T47D (cell line): ENCODE results near the gene SS18L1.
A peak's percentile ranks its signal among the peaks of the same experiment; 100 is the strongest.

Source experiments
- DNase-seq, 2 experiments: peaks; one replicate each; pipeline versions ENCODE4 v3.0.0 to v3.0.0-alpha.2; 2011 to 2012; ENCODE audit warnings: low read depth in 1 of 2, low spot score in 1 of 2
- JUND ChIP-seq: IDR thresholded peaks from 2 replicates; pipeline ENCODE4 v1.6.1; 2012; ENCODE audit warnings: low read depth
- in situ Hi-C: cut with HindIII; loops from 2 replicates; pipeline ENCODE4 v1.10.0; 2016; ENCODE audit warnings: low sequenced_read_pairs, low pct_unique_long_range_greater_than_20kb

SS18L1 gene

DNA sequence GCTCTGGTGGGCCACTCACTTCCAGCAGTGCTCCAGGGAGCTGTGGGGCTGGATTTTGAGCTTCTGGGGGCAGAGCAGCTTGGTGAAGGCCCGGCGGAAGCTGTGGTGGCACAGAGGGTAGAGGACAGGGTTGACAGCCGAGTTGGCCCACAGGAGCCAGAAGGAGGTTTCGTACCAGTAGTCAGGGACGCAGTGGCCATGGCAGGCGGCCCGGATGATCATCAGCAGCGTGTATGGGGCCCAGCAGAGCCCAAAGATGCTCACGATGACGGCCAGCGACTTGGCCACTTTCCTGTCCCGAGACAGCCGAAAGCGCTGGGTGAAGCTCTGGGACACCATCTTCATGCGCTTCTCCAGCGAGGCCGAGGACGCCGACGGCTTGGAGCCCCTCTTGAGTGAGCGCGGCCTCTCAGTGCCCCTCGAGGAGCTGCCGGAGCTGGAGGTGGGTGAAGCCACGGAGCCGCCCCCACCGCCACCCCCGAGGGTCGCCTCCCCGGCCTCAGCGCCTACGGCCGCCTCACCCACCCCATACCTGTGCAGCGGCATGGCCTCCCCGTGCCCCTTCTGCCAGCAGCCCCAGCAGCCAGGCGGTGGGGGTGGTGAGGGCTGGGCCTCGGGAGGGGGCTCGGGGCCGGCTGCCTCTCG, 72.5 kb downstream of the SS18L1 start:
- TF ChIP-seq JUND: no peak
- in situ Hi-C loops: no loop called here
- DNase-seq: no peak

DNA sequence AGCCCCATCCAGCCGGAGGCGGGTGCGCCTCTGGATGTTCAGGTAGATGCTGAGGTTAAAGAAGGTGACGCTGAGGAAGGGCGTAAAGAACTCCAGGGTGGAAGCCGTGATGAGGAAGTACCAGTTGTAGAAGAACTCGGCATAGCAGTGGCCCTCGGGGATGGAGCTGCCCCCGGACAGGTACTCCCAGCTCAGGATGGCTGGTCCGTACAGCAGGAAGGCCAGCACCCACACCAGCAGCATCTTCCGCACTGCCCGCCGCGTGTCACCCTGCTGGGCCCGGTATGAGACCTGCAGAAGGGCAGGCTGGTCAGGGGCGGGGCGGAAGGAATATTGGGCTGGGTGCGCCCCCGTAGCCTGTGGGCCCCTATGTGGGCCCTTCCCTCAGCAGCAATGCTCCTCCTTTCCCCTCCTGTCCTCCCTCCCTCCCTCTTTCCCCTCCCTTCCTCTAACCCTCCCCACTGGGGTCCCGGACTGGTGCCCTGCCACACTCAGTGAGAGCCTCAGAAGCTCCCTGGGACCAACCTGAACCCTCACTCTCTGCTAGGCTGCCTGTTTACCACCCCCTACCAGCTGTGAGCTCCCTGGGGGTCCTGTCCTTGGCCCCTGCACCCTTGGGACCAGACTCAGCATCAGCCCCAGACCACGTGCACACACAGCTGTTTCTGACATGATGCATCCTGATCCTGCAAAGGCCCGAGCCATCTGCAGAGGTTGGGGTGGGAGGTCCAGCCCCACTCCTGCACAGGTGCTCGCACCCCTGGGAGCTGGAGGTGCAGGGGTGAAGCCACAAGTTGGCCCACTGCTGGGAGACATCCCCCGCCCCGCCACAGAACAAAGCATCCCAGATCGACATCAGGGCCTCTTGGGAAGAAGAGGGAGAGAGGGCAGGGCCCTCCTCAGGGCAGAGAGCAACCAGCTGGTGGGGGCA, 73.3 kb downstream of the SS18L1 start:
- in situ Hi-C loops: no loop called here
- no peak for TF ChIP-seq JUND
- DNase-seq: no peak

DNA sequence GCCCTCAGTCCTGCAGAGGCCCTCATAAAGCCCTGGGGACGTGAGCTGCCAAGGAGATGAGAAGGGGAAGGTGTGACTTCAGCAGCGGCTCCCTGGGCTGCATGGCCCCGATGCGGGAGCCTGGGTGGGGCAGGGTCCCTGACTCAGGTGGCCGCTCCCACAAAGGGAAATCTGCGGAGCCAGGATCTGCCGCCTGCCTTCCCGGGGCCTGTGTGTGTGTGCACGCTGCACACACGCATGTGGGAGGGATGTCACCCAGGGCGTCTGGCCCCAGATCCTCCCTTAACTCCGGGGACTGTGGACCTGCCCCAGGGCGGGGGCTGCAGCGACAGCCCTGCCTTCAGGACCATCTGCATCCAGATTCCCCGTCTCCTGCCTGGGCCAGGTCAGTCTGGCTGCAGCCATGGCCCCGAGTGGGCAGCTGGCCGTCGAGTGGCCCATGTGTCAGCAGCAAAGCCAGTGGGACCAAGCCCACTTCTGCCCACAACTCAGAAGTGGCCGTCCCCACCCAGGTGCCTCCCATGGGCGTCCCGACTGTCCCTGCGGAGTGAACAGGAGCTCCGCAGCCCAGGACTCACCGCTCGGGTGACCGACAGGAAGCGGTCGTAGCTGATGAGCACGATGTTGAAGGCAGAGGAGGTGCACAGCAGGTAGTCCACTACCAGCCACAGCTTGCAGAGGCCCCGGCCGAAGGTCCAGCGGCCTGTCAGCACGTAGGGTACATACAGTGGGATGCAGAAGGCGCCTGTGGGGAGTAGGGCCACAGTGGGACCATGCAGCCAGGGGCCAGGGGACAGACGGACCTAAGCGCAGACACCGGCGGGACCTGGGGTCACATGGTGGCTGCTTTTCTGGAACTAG, 74.6 kb downstream of the SS18L1 start:
- in situ Hi-C loops: no loop called here

DNA sequence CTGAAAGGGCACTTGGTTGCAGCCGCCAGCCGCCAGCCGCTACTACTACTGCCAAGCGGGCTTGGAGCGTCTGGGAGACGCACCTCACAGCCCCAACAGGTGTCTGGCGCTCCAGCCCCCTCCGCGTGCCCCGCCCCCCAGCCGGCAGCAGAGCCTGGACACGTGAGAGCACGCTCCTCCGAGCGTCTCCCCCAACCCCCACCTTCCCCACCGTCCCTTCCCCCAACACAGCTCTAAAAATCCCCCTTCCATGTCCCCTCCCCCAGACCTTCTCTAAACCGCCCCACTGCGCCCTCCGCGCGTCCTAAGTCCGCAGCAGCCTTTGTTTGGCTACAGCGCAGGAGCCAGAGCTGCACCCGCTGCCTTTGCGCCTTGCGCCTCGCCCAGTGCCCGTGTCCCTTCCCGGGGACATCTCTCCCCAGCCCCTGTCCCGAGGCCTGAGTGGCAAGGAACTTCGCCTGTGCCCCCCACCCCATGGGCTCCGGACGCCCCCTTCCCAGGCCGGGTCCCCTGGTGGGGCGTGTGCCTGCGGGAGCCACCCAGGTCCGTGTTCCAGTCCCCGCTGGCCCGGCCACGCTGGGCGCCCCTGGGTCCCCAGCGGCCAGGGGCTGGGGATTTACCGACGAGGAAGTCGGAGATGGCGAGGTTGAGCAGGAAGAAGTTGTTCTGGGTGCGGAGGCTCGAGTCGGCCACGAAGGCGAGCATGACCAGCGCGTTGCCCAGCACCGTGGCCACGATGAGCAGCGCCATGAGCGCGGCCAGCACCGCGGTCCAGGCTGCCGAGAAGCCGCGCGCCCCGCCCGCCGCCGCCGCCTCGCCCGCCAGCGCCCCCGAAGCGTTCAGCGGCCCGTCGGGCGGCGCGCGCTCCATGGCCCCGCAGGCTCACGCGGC, 75.8 kb downstream of the SS18L1 start:
- peak in 1 of 2 experiments; percentile 18 for DNase-seq
- TF ChIP-seq JUND: no peak
- in situ Hi-C loops: no loop called here

More for the DNA sequence above, 74.6 kb downstream of the SS18L1 start:
- TF ChIP-seq JUND: no peak
- no peak for DNase-seq

DNA sequence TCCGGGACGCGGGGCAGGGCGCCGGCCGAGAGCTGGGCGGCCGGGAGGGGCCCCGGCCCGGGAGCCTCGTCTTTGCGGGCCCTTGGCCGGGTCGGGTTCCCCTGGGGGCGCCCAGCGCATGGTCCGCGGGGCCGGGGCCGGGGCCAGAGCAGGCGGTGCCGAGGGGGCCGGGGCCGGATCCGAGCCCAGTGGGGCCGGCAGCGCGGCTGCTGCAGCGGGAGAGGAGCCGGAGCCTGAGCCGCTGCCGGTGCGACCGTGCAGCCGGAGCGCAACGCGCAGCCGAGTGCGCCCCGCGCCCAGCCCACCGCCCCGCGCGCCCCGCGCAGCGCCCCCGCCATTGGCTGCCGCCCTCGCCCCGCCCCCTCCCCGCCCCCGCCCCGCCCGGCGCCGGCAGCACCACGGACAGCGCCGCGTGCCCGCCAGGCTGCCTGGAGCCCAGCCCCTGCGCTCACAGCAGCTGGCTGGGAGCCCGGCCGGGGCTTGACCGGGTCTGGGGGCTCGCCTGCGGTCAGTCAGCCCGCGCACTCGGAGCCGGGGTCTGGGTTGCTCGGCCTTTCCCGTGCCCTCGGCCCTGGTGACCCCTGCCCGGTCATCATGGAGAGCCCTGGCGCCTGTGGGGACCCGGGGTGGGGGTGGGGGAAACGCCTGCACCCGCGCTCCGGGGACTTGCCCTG, 76.6 kb downstream of the SS18L1 start, which contains the start of gene HRH3:
Gene HRH3 (minus strand): TSS at position 287 of the 674 bp plus-strand sequence. CDS start 308 bp downstream, outside the sequence.
- TF ChIP-seq JUND: no peak
- in situ Hi-C loops: no loop called here
- DNase-seq: peak; percentile 64 to 88

DNA sequence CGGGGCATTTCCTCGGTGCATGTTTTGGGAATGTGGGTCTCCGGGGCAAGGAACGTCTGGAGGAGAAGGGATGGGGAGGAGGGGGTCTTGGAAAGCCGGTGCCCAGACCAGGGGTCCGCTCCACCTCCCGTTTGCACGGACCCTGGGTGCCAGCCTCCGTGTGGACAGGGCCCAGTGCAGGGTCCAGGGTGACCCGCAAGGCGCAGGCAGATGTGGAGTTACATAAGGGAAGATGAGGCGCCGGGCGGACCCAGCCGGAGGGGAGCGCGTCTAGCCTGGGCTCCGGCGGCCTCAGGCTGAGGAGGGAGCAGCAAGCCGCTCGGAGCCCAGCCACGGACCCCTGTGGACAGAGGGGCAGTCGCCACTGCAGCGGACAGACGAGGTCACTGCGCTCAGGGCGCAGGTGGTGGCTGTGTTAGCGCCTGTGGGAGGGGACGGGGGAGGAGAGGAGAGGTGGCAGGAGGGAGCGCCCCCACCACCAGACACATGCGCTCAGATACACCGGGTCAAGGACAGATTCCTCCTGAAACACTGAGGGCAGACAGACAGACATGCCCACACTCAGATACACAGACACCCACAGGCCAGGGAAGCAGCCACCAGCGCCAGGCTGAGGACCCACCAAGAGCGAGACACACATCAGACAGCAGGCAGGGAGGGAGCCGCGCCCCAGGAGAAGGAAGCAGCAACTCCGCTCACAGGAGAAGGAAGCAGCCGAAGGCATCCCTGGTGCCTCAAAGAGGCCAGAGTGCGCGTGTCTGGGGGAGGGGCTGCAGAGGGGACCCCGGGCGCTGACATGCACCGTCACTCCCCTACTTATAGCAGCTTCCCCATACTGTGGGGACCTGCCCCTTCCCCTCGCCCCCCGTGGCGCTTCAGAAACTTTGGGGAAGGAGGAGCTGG, 77.3 kb downstream of the SS18L1 start:
- DNase-seq: no peak
- no peak for TF ChIP-seq JUND
- in situ Hi-C loops: no loop called here

DNA sequence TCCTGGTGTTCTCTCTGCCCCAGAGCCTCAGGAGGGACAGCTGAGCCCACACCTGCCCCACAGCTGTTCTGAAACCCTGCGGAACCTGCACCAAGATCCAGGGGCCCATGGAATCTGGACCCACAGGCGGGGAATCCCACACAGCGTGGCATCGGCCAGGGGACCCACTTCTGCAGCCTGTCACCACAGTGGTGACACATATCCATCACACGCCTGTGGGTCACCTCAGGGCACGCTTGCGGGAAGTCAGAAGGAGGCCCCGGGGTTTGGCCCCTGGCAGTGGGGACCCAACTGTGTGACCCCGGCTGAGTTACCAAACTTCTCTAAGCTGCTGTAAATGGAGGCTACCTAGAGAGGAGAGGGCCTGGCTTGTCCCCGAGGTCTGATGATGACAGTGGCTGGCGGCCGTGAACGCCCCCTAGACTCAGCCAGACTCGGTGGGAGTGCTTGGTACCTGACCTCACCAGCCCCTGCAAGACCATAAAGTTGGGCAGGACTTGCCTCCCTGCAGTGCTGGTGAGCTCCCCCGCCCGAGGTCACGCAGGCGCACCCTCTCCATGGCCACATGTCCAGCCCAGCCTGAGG, 78.8 kb downstream of the SS18L1 start:
- in situ Hi-C loops: no loop called here
- TF ChIP-seq JUND: no peak
- no peak for DNase-seq

DNA sequence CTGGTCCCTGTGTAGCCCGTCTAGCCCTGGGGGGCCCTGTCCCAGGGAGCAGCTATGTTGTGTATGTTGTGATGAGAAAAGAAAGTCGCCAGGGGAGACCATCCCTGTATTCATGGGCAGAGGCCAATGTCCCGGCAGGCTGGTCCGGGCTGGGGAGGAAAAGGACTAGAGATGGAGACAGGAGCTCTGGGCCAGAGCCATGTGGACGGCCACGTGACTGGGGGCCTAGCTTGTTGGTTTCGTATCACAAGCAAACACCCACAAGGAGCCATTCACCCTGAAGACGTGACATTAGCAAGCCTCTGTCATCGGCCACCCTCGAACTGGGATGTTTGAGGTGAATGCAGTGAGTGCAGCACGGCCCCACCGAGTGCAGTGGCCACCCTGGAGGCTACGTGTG, 79.4 kb downstream of the SS18L1 start:
- in situ Hi-C loops: no loop called here
- TF ChIP-seq JUND: no peak
- DNase-seq: no peak

DNA sequence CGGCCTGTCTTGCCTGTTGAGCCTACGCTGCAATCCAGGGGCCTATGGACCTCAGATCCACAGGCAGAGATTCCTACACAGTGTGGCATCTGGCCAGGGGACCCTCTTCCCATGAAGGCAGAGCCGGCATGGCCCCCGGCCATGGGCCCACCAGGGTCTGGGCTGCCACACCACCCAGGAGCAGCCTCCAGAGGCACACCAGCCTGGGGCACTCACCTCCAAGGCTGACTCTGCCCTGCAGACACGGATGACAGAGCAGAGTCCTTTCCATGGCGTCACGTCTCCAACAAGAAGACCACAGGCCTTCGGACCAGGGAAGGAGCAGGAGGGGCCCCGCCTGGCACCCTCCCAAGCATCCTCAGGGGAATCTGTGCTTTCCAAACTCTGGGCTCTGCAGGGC, 80.0 kb downstream of the SS18L1 start:
- TF ChIP-seq JUND: no peak
- in situ Hi-C loops: no loop called here
- DNase-seq: no peak
